GM19099 (cell line): ENCODE measurements around the gene CALCA.

Source experiments
- POLR2A ChIP-seq: IDR thresholded peaks from 3 replicates; pipeline ENCODE4 v1.6.1; 2011; ENCODE audit warnings: low read depth; ENCODE audit not compliant: insufficient read length; ENCODE audit errors: extremely low read depth

Gene CALCA, protein sequence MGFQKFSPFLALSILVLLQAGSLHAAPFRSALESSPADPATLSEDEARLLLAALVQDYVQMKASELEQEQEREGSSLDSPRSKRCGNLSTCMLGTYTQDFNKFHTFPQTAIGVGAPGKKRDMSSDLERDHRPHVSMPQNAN

DNA sequence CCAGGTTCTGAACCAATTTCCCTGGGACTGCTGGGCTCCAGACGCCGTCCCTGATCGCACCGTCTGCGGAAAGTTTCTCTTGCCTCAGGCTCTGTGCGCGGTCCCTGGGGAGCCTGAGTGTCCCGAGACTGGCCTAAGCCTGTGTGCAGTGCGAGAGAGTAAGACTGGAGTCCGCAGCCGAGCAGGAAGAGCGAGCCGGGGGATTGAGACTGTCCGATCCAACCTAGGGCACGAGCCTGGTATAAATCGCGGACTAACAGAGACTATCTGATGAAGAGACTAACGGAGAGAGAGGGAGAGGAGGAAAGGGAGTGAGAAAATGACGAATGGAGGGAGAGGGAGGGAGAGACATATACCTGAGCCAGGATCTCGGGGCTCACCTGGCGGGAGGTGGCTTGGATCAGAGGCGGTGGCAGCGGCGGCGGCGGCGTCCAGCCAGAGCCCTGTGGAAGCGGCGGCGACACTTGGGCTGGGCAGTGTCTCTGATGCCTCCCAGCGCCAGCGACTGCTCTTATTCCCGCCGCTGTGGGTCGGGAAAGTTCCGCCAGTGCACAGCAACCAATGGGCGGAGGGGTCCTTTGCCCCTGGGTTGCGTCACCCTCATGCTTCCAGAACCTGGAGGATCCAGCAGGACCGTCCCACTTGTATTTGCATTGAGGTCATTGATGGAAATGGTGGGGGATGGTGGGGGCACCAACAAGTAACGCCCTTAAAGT lies at the start of gene CALCA:
TSS of gene CALCA (minus strand) at position 487 of the 716 bp plus-strand sequence. CDS start 1,159 bp downstream, outside the sequence.
- TF ChIP-seq POLR2A = no peak

DNA sequence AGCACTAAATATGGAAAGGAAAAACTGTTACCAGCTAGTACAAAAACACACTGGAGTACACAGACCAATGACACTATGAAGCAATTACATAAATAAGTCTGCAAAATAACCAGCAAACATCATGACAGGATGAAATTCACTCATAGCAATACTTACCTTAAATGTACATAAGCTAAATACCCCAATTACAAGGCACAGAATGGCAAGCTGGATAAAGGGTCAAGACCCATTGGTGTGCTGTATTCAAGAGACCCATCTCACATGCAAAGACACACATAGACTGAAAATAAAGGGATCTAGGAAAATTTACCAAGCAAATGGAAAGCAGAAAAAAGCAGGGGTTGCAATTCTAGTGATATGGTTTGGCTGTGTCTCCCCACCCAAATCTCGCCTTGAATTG lies 44.0 kb upstream of the CALCA start:
- no peak for TF ChIP-seq POLR2A

DNA sequence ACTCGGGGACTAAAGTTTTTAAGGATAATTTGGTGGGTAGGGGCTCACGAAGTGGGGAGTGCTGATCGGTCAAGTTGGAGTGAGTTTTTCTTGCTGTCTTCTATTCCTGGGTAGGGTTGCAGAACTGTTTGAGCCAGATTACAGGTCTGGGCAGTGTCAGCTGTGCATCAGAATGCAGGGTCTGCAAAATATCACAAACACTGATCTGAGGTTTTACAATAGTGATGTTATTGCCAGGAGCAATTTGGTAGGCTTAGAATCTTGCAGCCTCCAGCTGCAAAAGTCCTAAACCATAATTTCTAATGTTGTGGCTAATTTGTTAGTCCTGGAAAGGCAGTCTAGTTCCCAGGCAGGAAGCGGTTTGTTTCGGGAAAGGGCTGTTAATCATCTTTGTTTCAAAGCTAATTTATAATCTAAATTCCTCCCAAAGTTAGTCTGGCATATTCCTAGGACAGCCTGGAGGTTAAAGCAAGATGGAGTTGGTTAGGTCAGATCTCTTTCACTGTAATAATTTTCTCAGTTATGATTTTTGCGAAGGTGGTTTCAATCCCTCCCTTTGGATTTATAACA lies 39.7 kb upstream of the CALCA start:
- no peak for TF ChIP-seq POLR2A

DNA sequence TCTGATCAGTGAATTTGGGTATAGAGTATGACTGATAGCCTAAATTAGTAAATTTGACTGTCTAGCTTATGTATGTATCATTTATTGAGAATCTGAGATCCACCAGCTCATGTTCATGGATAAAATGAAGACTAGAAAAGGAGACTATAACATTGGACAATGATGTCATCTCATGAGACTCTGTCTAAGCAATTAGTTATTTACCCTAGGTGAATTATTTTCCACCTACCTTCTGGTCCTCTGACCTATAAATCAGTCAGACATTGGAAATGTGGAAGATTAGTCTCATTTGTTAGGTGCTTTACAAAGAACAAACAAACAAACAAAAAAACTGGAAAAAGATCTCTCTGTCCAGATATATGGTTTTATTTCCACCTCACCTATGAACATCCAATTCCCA lies 38.7 kb upstream of the CALCA start:
- TF ChIP-seq POLR2A = no peak

DNA sequence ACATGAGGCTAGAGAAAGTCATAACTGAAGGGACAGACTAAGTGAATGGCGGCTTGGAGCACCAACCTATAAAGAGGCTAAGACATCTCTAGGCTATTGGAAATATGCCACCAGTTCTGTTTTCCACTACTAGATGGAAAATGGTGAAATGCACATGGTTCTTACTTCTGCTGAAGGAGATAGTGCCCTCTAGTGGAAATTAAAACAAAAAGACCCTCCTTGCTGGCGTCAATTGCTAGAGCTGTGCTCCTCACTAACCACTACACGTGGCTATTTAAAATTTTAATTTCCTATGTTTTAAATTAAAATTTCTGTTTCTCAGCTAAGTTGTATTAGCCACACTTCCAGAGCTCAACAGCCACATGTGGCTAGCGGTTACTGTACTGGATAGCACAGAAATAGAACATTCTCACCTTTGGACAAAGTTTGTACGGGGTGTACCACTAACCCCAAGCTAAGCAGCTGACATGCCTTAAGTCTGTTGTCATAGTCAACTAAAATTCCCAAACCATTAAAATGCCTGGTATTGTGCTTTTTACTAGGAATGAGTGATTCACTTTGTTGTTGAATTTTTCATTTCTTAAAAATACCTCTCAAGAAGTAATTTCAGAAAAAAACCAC lies 34.1 kb upstream of the CALCA start:
- no peak for TF ChIP-seq POLR2A

DNA sequence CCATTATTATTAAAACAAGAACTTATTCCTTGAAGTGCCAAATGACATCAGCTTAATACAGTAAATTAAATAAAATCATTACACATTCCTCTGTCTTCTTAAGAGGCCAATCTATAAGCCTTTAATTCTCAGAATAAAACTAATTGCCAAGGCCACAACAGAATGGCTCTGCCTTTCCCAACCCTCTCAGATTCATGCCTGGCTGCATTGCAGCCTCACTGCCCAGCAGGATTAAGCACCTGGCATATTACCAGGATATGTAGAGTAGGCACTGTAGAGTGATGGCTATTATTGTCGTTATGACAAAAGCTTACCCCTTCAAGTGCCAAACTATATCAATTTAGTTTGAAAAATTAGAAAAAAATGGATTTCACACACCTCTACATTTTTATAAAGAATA lies 9.4 kb upstream of the CALCA start:
- no peak for TF ChIP-seq POLR2A

DNA sequence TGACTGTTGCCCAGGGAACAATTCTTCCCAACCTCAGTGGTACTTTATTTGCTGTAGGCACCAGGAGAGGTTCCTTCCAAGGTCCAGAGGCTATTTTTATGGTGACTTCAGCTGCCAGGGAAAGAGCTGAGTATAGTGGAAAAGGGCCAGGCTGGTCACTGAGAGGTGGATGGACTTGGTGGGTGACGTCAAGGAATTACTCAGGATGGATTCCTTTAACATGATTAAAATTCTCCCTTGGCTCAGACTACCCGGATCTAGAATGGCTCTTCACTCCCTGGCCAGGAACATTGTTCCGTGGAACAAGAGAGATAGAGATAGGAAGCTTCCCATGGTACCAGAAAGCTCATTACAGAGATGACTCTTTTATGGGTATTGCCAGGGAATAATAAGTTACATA lies 8.7 kb upstream of the CALCA start:
- no peak for TF ChIP-seq POLR2A

DNA sequence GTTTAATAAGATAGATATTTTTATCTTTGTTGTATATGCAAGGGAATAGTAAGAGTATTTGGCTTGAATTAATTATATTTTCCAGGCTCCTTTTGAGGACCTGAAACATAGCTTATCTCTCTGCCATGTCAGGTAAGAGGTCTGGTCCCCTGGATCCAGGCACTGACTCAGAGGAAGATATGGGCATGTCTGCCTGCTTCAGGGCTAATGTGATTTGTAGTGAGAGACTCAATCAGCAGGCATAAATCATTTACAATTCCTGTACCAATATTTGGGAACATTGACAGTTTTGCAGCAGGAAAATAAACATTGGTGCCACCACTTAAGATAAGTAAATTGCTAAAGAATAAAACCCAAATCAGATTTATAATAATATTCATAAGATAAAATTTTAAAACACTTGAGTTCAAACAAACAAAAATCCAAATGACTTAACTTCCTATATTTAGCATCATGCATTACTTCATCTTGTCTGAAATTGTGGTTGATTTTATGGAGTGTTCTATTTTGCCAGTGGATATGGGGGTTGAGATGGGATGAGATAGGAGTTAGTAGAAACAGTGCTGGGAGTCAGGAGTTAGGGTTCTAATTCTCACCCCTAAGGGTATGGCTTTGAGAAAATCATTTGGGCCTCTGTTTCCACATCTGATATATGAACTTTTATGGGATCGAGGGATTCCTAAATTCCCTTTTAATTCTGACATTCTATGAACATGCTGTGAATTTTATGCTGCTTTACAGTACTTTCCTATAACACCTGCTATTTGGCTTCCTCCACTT lies 5.1 kb upstream of the CALCA start:
- no peak for TF ChIP-seq POLR2A

DNA sequence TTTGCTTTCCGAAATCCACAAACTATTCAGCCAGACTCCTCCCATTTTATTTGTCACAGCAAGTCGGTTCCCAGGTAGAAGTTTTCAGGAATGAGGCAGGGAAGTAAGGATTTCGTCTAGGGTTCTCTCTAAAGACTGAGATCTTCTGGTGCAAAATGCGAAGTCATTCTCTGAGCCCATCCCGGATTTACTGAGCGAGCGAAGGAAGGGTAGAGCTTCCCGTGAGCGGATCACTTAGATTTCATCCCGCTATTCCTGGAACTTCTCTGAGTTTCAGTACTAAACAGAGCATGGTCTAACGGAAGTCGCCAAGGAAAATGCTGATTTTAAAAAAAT lies 3.1 kb upstream of the CALCA start:
- TF ChIP-seq POLR2A = no peak

DNA sequence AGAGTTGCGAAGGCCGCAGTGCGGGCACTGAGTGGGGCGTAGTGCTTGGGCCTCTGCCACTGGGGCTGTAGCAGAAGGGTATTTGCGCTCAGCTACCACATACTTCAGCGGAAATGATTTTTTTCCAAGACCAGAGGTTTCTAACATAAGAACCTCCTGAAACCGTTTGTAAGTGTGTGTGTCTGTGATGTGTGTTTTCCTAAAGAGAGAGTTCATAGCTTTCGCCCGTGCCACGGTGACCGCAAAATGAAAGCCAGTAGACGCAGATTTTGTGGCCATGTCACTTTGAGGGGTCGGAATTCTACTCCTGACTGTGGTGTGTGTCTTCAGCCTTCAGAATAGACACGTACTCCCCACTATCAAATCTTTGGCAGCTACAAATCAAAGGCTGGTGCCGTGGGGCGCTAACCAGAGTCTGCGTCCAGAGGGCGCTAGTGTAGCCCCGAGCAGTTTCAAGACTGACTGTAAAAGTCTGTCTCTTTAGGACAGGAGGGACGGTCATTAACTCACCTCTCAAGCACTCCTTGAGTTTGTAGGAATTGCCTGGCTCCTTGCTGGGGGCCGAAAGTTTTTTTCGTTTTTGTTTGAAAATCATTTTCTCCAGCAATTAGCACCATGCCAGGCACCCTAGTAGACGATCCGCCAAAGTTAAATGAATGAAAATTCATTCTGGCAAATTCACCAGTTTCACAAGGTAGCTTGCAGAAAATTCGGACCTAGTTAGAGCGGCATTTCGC lies 2.5 kb upstream of the CALCA start:
- TF ChIP-seq POLR2A = no peak

DNA sequence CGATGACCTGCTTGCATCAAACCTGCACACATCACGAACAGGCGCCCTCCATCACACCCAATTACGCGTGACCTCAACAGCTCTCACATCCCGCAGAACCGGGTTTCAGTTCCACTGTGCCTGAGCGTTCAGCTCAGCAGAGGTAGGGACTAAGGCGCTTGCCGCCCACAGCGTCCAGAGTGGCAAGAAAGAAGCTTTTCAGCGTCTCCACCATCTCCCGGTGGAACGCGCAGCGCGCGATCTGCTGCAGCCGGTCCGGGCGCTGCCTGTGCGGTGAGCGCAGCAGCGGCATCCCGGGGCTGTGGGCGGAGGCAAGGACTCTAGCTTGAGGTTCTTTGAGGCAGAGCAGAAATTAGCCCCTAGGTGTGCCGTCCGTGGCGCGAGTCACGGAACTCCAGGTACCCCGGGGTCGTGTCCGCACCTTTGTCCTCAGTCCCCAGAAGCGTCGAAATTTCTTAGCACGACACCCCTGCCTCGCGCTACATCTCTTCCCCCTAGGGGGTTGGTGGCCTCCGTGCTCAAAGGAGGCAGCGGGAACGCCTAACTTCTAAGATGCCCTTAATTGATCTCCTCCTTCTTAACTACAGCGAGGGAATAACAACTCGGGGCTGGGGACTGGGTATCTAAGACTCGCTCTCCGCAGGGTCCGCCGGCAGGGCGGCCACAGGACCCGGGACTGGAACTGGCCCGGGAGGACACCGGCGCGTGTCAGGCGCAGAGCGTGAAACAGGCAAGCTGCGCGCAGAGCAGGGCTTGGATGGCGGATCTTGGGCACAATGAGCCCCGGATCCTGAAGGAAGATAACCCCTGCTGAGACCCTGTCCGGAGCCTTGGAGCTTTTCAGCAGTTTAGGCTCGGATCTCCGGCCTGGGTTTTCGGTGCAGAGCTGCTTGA lies 1.7 kb upstream of the CALCA start:
- TF ChIP-seq POLR2A = no peak

DNA sequence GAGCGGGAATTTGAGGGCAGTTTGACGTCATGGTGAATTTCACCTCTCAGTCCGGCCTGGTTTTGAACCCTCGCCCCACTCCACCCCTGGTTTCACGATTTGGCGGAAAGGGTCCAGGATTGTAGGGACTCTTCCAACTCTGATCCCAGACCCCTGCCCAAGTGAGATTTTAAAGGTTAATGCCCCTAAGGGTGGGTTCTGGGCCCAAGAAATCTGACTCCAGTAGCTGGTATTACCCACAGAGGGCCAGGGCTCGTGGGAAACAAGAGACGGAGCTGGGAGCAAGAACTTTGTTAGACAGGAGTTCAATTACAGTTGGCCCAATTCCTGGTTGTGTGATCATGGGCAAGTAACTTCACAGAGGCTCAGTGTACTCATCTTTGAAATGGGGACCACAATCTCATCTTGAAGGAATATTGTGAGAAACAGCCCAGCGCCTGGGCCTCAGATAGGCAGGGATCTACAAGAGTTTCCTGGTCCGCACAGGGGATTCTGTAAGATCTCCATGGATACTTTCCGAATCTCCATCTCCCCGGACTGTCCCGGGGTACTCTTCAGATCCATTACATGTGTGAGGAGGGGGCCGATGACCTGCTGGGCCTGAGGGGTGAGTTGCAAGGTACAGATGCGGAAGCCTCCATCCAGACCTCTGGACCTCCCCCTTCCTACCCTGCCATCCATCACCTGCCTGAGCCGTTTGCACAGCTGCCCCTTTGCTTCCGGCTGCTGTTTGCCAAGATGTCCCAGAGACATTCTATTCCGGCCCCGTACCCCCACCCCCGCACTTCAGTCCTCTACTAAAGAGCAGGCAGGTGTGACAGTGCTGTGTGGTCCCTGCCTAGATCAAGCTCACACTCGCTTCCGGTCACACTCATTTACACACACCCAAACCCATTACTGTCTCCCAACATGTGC lies 687 bp upstream of the CALCA start:
- TF ChIP-seq POLR2A = no peak

DNA sequence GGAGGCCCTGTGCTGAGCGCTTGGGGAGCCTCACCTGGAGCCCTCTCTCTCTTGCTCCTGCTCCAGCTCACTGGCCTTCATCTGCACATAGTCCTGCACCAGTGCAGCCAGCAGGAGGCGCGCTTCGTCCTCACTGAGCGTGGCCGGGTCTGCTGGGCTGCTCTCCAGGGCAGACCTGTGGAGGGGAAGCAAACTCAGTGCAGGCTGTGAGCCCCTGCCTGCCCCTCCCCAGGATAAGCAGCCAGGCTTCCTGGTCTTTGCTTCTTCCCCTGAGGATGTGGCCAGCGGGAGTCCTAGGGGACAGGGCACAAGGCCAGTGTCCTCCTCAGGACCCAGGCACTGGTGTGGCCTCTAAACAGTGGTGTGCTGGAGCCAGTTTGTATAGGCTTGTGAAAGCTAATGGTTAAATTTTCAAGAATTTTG lies 2.2 kb downstream of the CALCA start:
- TF ChIP-seq POLR2A = no peak

DNA sequence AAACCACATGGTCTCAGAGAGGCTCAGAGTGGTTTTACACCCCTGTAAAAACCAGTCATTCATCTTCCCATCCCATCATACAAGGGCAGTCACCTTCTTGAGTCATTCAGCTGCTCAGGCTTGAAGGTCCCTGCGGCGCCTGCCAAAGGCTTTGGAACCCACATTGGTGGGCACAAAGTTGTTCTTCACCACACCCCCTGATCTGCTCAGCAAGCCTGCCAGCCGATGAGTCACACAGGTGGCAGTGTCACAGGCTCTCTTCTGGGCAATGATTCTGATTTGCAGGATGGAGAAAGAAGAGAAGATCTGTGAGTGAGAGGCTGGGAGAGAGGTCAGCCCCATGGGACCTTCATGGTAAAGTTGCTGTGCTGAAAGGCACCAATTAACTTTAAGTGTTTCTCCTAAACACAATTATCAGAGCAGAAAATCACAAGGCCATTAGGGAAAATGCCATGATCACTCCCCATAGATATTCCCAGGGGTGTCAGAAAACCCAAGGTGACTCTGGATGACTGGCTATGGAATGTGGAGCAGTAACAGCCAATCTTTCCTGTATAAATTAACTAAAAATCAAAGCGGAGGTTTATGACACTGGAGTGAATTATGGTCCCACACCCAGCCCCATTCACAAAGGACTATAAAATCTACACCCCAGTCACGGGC lies 4.4 kb downstream of the CALCA start:
- no peak for TF ChIP-seq POLR2A
